GM12878 (cell line): ENCODE measurements around the gene GIGYF1. TPM values are rescaled to one million over a fixed set of nuclear protein-coding genes. Genes with fewer than 3 reads are reported as not detected.

Experiments used
- ATAC-seq: fragments of 200-7000 bp; cut with Tn5 transposase; 3 replicates; pipeline ENCODE4 v1.9.1; 2020; ENCODE audit warnings: mild to moderate bottlenecking, moderate library complexity
- BruUV-seq: library from RNA; stranded (reverse); fragments of 400-500 nt; replicated peaks from 2 replicates; lab custom pipeline; 2021; lab: Mats Ljungman, UMichigan
- CTCF ChIA-PET: fragments of 300-600 bp; sonication (Branson Sonifier 250); formaldehyde crosslinking; extraction: SDS; loops from one replicate; lab custom pipeline; 2021; ENCODE audit warnings: inconsistent platforms; lab: Yijun Ruan, JAX
- POLR2A ChIA-PET: fragments of 350-600 bp; formaldehyde crosslinking; extraction: SDS; loops from one replicate; lab custom pipeline; 2021; ENCODE audit warnings: inconsistent platforms; lab: Charles Lee
- RAD21 ChIA-PET: fragments of 300-600 bp; sonication (Branson Sonifier 250); formaldehyde crosslinking; loops from one replicate; lab custom pipeline; 2023; ENCODE audit warnings: antibody characterized with exemption; ENCODE audit not compliant: unreplicated experiment; lab: Charles Lee
- SMC1A ChIA-PET: fragments of 300-600 bp; sonication (Branson Sonifier 250); formaldehyde crosslinking; loops from one replicate; lab custom pipeline; 2023; ENCODE audit not compliant: unreplicated experiment, uncharacterized antibody; lab: Charles Lee
- DNase-seq: peaks from one replicate; pipeline ENCODE4 v3.0.0-alpha.2; 2011; ENCODE audit warnings: low read depth, low spot score
- FAIRE-seq: peaks from 3 replicates; lab custom pipeline; 2011; peaks lifted over from hg19 to GRCh38; lab: Jason Lieb, UNC
- H2AFZ ChIP-seq: 2 replicates; pipeline ENCODE4 v1.6.0; 2011; ENCODE audit warnings: low read depth, low read length, control low read depth; ENCODE audit not compliant: control insufficient read depth
- H3K27ac ChIP-seq: 2 replicates; pipeline ENCODE4 v1.5.1; 2011; ENCODE audit warnings: control low read depth; ENCODE audit not compliant: control insufficient read depth, insufficient read depth
- H3K27me3 ChIP-seq, 2 experiments: replicated peaks in 1 of 2; 2 replicates each; pipeline versions ENCODE4 v1.6.0 to v1.6.1; 2011; ENCODE audit warnings: low read length in 1 of 2; ENCODE audit not compliant: control insufficient read depth in 2 of 2, insufficient read depth in 2 of 2
- H3K36me3 ChIP-seq, 2 experiments: 2 replicates each; pipeline ENCODE4 v1.5.1; 2011; ENCODE audit warnings: low read length in 1 of 2; ENCODE audit not compliant: control insufficient read depth in 2 of 2, insufficient read depth in 2 of 2
- H3K4me1 ChIP-seq: 2 replicates; pipeline ENCODE4 v1.6.1; 2011; ENCODE audit warnings: mild to moderate bottlenecking, low read length, moderate library complexity, mixed read lengths; ENCODE audit not compliant: control insufficient read depth, insufficient read depth
- H3K4me2 ChIP-seq: 2 replicates; pipeline ENCODE4 v1.6.0; 2011; ENCODE audit warnings: control low read depth; ENCODE audit not compliant: control insufficient read depth, insufficient read depth
- H3K4me3 ChIP-seq: fragments of 200-600 bp; sonication (generic); 2 replicates; pipeline ENCODE4 v1.5.1; 2016
- H3K79me2 ChIP-seq: 2 replicates; pipeline ENCODE4 v1.6.0; 2011; ENCODE audit warnings: low read length; ENCODE audit not compliant: control insufficient read depth, insufficient read depth
- H3K9ac ChIP-seq: 2 replicates; pipeline ENCODE4 v1.8.0; 2011; ENCODE audit warnings: low read length, control low read depth, mixed read lengths; ENCODE audit not compliant: control insufficient read depth, insufficient read depth
- H3K9me3 ChIP-seq: replicated peaks from 3 replicates; pipeline ENCODE4 v1.5.1; 2011; ENCODE audit warnings: mild to moderate bottlenecking, low read length; ENCODE audit not compliant: control insufficient read depth, insufficient read depth
- H4K20me1 ChIP-seq: 2 replicates; pipeline ENCODE4 v1.6.0; 2011; ENCODE audit not compliant: control insufficient read depth, insufficient read depth
- BACH1 ChIP-seq: fragments of 450-650 bp; IDR thresholded peaks from 2 replicates; pipeline ENCODE4 v1.6.1; 2017; ENCODE audit warnings: mild to moderate bottlenecking, borderline replicate concordance
- CBX3 ChIP-seq: fragments of 200-600 bp; sonication (generic); IDR thresholded peaks from 2 replicates; pipeline ENCODE4 v1.6.1; 2016; ENCODE audit warnings: low read depth, borderline replicate concordance
- EP300 ChIP-seq, 2 experiments: fragments of 150-350 bp in 1 of 2; IDR thresholded peaks; 2 replicates each; pipeline ENCODE4 v1.6.1; 2011 to 2012; ENCODE audit warnings: low read depth in 2 of 2, low read length in 2 of 2, borderline replicate concordance in 1 of 2, improper control_type of control experiment in 1 of 2, inconsistent platforms in 1 of 2; ENCODE audit not compliant: control insufficient read depth in 1 of 2
- FOXK2 ChIP-seq: fragments of 450-650 bp; IDR thresholded peaks from 2 replicates; pipeline ENCODE4 v1.6.1; 2017; ENCODE audit warnings: mild to moderate bottlenecking, moderate library complexity
- GATAD2B ChIP-seq: fragments of 450-650 bp; conservative IDR thresholded peaks from 2 replicates; pipeline ENCODE4 v1.6.1; 2017; ENCODE audit warnings: low read depth, mild to moderate bottlenecking, moderate library complexity
- HDGF ChIP-seq: fragments of 450-650 bp; IDR thresholded peaks from 2 replicates; pipeline ENCODE4 v1.6.1; 2016; ENCODE audit warnings: antibody characterized with exemption
- IKZF1 ChIP-seq: fragments of 450-650 bp; conservative IDR thresholded peaks from 2 replicates; pipeline ENCODE4 v1.6.1; 2017; ENCODE audit warnings: antibody characterized with exemption, mild to moderate bottlenecking
- KLF5 ChIP-seq: fragments of 450-650 bp; IDR thresholded peaks from 2 replicates; pipeline ENCODE4 v1.6.1; 2014; ENCODE audit warnings: mild to moderate bottlenecking; ENCODE audit not compliant: partially characterized antibody
- NBN ChIP-seq: fragments of 450-650 bp; IDR thresholded peaks from 2 replicates; pipeline ENCODE4 v1.6.1; 2016
- RAD51 ChIP-seq: fragments of 450-650 bp; IDR thresholded peaks from 2 replicates; pipeline ENCODE4 v1.6.1; 2016; ENCODE audit warnings: moderate library complexity, mild to moderate bottlenecking, inconsistent platforms
- SIX5 ChIP-seq: IDR thresholded peaks from 2 replicates; pipeline ENCODE4 v1.6.1; 2011; ENCODE audit warnings: mild to moderate bottlenecking, low read depth, low read length, moderate library complexity; ENCODE audit not compliant: severe bottlenecking
- SREBF2 ChIP-seq: IDR thresholded peaks from 2 replicates; pipeline ENCODE4 v1.6.1; 2012; ENCODE audit warnings: mild to moderate bottlenecking, low read length
- SUPT20H ChIP-seq: IDR thresholded peaks from 2 replicates; pipeline ENCODE4 v1.6.1; 2011; ENCODE audit warnings: low read depth, mild to moderate bottlenecking, low read length, moderate library complexity, borderline replicate concordance; ENCODE audit not compliant: control insufficient read depth
- YBX1 ChIP-seq: fragments of 450-650 bp; IDR thresholded peaks from 2 replicates; pipeline ENCODE4 v1.6.1; 2016; ENCODE audit warnings: antibody characterized with exemption
- WGBS: methylation state at CpG from one replicate; pipeline ENCODE4 v1.1.6; 2016; ENCODE audit warnings: low lambda C conversion rate; ENCODE audit not compliant: insufficient replicate concordance, insufficient coverage; ENCODE audit errors: missing lambda C conversion rate; 5-methylcytosine and 5-hydroxymethylcytosine counted together
- in situ Hi-C: fragments of 300-500 bp; cut with MboI; formaldehyde crosslinking; loops from 9 replicates; pipeline ENCODE4 v1.14.3; 2018; ENCODE audit warnings: mixed read lengths
- intact Hi-C: fragments of 100-400 bp; cut with micrococcal nuclease; formaldehyde crosslinking; loops from one replicate; pipeline ENCODE4 v1.14.2; 2022; ENCODE audit not compliant: unreplicated experiment
- polyA plus RNA-seq, 11 experiments: library from polyadenylated mRNA; depleted of rRNA in 4 of 11; unstranded in 6 of 11; stranded (reverse) in 5 of 11; fragments of >200 nt; fragmentation: Nextera tagmentation in 4 of 11; fragmentation: Illumina TruSeq in 1 of 11; extraction: Ambion mirVana in 4 of 11; extraction: Trizol in 1 of 11; gene quantifications; 1 replicate in 1 of 11; 2 replicates in 10 of 11; pipeline versions ENCODE4 v1.2.1 to v1.2.3, GENCODE V29; 2011 to 2016; ENCODE audit warnings: inconsistent platforms in 2 of 11, missing spikeins in 2 of 11, low read depth in 1 of 11
- total RNA-seq, 4 experiments: library from RNA; depleted of rRNA in 3 of 4; stranded (reverse); fragments of >200 nt in 3 of 4; fragmentation: Illumina TruSeq in 1 of 4; extraction: Trizol in 1 of 4; gene quantifications; 2 replicates each; pipeline versions ENCODE4 v1.2.1 to v1.2.3, GENCODE V29; 2013 to 2021
- TF ChIP-seq, protein P1 (sequence below): fragments of 450-650 bp; IDR thresholded peaks from 2 replicates; pipeline ENCODE4 v1.6.1; 2017; ENCODE audit warnings: mild to moderate bottlenecking
- TF ChIP-seq, protein P2 (sequence below): fragments of 450-650 bp; IDR thresholded peaks from 2 replicates; pipeline ENCODE4 v1.6.1; 2016; ENCODE audit warnings: mild to moderate bottlenecking
- TF ChIP-seq, protein P3 (sequence below): fragments of 450-650 bp; IDR thresholded peaks from 2 replicates; pipeline ENCODE4 v1.6.1; 2018; ENCODE audit warnings: borderline replicate concordance, mild to moderate bottlenecking; ENCODE audit not compliant: partially characterized antibody

The GIGYF1 gene
- total and polyA plus RNA-seq, 10 of the 15 experiments (the other 5 are each of a cell fraction or from before 2014, with no cell fraction given) = 0.31 to 47.2 (median 9.9) TPM

DNA sequence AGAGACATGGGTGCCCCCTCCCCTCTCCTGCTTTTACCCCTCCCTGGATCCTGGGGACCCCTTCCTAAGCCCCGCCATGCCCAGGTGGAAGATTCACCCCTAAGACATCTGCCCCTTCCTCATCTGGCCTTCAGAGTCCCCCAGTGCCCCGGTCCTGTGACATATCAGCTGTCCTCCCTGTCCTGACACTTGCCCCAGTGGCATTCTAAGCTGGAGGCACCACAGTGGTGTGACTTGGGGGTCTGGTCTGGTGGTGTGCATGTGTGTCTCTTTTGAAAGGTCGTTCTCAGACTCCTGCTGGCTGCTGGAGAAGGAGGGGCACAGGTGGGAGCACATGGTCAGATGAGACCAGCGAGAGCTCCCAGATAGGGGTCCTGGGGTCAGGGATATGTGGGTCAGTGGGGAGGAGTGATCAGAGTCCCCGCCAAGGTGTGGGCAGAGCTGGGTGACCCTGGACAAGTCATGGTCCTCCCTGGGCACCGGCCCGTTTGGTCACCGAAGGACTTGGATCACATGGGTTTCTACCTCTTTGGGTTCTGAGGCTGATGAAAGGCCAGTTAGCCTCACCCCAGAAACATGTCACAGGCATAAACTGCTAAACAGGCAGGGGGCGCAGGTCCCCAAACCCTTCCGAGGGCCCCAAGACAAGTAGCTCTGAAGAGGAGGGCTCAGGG lies 52.1 kb downstream of the GIGYF1 start (continued):
- TF ChIP-seq KLF5 (no peak), FOXK2 (no peak)
- TF ChIP-seq, protein P1, sequence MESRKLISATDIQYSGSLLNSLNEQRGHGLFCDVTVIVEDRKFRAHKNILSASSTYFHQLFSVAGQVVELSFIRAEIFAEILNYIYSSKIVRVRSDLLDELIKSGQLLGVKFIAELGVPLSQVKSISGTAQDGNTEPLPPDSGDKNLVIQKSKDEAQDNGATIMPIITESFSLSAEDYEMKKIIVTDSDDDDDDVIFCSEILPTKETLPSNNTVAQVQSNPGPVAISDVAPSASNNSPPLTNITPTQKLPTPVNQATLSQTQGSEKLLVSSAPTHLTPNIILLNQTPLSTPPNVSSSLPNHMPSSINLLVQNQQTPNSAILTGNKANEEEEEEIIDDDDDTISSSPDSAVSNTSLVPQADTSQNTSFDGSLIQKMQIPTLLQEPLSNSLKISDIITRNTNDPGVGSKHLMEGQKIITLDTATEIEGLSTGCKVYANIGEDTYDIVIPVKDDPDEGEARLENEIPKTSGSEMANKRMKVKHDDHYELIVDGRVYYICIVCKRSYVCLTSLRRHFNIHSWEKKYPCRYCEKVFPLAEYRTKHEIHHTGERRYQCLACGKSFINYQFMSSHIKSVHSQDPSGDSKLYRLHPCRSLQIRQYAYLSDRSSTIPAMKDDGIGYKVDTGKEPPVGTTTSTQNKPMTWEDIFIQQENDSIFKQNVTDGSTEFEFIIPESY = no peak

DNA sequence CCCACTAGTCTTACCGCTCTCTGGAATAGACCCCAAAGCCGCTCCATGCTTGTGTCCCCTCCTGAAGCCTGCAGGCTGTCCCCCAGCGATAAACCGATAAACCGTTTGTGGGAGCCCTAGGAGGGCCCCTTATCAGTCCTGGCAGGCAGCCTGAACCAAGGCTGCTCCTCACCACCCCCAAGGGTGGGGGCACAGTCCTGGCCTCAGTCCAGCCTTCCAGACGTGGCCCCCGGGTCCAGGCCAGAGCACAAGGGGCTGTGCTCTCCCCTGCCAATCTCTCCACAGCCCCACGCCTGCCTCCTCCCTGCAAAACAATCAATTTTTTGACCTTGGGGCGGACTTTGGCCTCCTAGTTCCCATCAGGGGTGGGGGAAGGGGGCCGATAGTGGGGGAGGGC lies 52.6 kb downstream of the GIGYF1 start, which contains the start of gene TFR2:
Gene TFR2, minus strand, starts transcription at position 90 of the 397 bp plus-strand sequence. Its CDS starts 43 bp downstream, at position 47.
- WGBS = 34% methylated on average over 6 of the region's 10 CpGs
- Histone ChIP-seq H3K4me3 (no peak within 1 kb of the TSS), H3K9ac (no peak within 1 kb of the TSS), H3K27me3 (no peaks in the 10 kb centered on the region; a peak in 2 of 4 replicates), H3K9me3 (no peaks in the 10 kb centered on the region), H3K36me3 (no peaks in the 10 kb centered on the region), H3K4me1 (no peaks in the 10 kb centered on the region; the same call in 1 of the 2 replicates), H3K79me2 (no peaks in the 10 kb centered on the region), H3K27ac (no peak within 1 kb of the TSS), H3K4me2 (no peak within 1 kb of the TSS), H2AFZ (no peak within 1 kb of the TSS; the same call in 1 of the 2 replicates), H4K20me1 (no peaks in the 10 kb centered on the region)
- no peak for TF ChIP-seq RAD51
- no peak for TF ChIP-seq GATAD2B
- no peak for TF ChIP-seq EP300 (IDR thresholded peaks at IDR 0.05; ENCODE audit: borderline replicate concordance in 1 of 2, control insufficient read depth in 1 of 2, low read depth in 2 of 2, low read length in 2 of 2)
- no peak for TF ChIP-seq NBN
- TF ChIP-seq SIX5 = no peak
- no peak for TF ChIP-seq HDGF
- TF ChIP-seq, protein P2, sequence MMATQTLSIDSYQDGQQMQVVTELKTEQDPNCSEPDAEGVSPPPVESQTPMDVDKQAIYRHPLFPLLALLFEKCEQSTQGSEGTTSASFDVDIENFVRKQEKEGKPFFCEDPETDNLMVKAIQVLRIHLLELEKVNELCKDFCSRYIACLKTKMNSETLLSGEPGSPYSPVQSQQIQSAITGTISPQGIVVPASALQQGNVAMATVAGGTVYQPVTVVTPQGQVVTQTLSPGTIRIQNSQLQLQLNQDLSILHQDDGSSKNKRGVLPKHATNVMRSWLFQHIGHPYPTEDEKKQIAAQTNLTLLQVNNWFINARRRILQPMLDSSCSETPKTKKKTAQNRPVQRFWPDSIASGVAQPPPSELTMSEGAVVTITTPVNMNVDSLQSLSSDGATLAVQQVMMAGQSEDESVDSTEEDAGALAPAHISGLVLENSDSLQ = no peak
- no peak for TF ChIP-seq SREBF2
- TF ChIP-seq CBX3 = no peak
- no peak for TF ChIP-seq YBX1
- TF ChIP-seq IKZF1 = no peak
- TF ChIP-seq, protein P3, sequence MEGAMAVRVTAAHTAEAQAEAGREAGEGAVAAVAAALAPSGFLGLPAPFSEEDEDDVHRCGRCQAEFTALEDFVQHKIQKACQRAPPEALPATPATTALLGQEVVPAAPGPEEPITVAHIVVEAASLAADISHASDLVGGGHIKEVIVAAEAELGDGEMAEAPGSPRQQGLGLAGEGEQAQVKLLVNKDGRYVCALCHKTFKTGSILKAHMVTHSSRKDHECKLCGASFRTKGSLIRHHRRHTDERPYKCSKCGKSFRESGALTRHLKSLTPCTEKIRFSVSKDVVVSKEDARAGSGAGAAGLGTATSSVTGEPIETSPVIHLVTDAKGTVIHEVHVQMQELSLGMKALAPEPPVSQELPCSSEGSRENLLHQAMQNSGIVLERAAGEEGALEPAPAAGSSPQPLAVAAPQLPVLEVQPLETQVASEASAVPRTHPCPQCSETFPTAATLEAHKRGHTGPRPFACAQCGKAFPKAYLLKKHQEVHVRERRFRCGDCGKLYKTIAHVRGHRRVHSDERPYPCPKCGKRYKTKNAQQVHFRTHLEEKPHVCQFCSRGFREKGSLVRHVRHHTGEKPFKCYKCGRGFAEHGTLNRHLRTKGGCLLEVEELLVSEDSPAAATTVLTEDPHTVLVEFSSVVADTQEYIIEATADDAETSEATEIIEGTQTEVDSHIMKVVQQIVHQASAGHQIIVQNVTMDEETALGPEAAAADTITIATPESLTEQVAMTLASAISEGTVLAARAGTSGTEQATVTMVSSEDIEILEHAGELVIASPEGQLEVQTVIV = no peak
- no peak for TF ChIP-seq SUPT20H
- TF ChIP-seq BACH1 = no peak
- RAD21 ChIA-PET = no interaction called here
- CTCF ChIA-PET = interaction anchor here (1.4 kb wide), 1 partner anchor 50 kb away, joined by 6 read pairs; no protein-coding TSS in a partner anchor
- ATAC-seq (no peak), FAIRE-seq (no peak), DNase-seq (no peak)
- in situ Hi-C loops (no loop called here), intact Hi-C loops (no loop called here)
- no TSS peak for BruUV-seq
- POLR2A ChIA-PET = no interaction called here
- SMC1A ChIA-PET = no interaction called here
